ENCODE results near the gene PARN. TPM values are rescaled to one million over a fixed set of nuclear protein-coding genes. Genes with fewer than 3 reads are reported as not detected.

The PARN gene
- total RNA-seq, 1 experiment from 2014 or later, result 37.7 TPM

DNA sequence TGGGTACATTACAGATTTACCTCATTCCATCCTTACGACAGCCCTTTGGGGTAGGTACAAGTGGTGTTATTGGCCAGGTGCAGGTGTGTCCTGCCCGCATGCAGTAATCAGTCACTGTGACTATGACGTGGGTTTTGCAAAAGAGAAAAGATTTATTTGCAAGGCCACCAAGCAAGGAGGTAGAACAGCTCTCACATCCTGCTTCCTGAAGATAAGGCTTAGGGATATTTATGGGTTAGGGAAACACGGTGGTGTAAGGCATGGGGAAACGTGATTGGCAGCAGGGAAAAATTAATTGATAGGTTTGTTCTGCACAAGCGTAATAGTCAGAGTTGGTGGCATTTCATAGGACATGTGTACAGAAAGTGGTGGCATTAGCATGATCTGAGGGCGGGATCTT lies 214.8 kb downstream of the PARN start:
- Mint-ChIP-seq H3K9me3 (peaks cover 18% of the 10 kb centered on the region), H3K27ac (no peak overlapping the region), H3K27me3 (ENCODE audit: low read depth) (no peaks in the 10 kb centered on the region; the same call in 1 of the 2 replicates), H3K4me1 (no peaks in the 10 kb centered on the region), H3K4me3 (no peak overlapping the region), H3K36me3 (peaks cover 14% of the 10 kb centered on the region; the same call in 1 of the 2 replicates)
- ChIA-PET POLR2A (no interaction called here), CTCF (interaction anchor here (0.6 kb wide), 1 partner anchor 13 kb away, joined by 3 read pairs; no protein-coding TSS in a partner anchor)
- no peak for ATAC-seq
- DNase-seq (ENCODE audit: low spot score), result no peak
- TF ChIP-seq ZSCAN18 (CRISPR knock-in tag; IDR thresholded peaks at IDR 0.05), result no peak
- no peak for TF ChIP-seq HMGA2 (CRISPR knock-in tag; IDR thresholded peaks at IDR 0.05)
- TF ChIP-seq KAT7 (CRISPR knock-in tag; IDR thresholded peaks at IDR 0.05; ENCODE audit: borderline replicate concordance), result no peak
- TF ChIP-seq CREM (CRISPR knock-in tag; IDR thresholded peaks at IDR 0.05), result no peak
- TF ChIP-seq, protein P1, sequence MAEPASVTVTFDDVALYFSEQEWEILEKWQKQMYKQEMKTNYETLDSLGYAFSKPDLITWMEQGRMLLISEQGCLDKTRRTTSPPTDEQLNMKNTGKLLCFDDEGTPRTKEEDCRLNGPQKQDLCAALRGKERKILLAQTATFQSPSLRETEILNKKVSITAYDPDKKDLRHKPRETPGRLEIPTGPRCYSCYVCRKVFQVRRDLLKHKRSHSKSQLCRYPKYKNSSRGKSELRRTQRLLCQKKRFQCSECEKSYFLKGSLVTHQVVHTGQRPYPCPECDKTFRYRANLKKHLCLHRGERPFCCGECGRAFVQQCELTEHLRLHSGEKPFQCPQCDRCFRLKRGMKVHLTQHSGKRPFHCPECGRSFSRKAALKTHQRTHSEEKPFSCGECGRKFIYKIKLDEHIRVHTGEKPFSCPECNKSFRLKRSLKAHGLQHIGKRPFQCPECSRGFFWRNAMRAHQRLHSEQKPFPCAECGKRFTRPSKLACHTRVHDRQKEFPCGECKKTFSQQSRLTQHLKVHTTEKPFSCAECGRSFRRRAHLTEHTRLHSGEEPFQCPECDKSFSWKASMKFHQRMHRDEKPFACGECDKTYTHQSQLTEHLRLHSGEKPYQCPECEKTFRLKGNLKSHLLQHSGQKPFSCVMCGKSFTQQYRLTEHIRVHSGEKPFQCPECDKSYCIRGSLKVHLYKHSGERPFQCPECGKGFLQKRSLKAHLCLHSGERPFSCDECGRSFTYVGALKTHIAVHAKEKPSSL (CRISPR knock-in tag; conservative IDR thresholded peaks at IDR 0.05), result no peak

GRCh38 chr16:14409563-14409962 lies 220.5 kb downstream of the PARN start:
- DNase-seq (ENCODE audit: low spot score) (no peak), ATAC-seq (no peak)
- H3K36me3 Mint-ChIP-seq, result no peaks in the 10 kb centered on the region
- peaks cover 4% of the 10 kb centered on the region for H3K4me1 Mint-ChIP-seq
- no peak for TF ChIP-seq CBFB (CRISPR knock-in tag; IDR thresholded peaks at IDR 0.05; ENCODE audit: low read depth)
- POLR2A ChIA-PET, result no interaction called here
- H3K27me3 Mint-ChIP-seq (ENCODE audit: low read depth), result no peaks in the 10 kb centered on the region
- H3K4me3 Mint-ChIP-seq, result no peak overlapping the region
- H3K9me3 Mint-ChIP-seq, result no peaks in the 10 kb centered on the region
- no peak overlapping the region for H3K27ac Mint-ChIP-seq
- CTCF ChIA-PET, result no interaction called here

GRCh38 chr16:14407786-14408399 lies 222.2 kb downstream of the PARN start:
- POLR2A ChIA-PET, result no interaction called here
- no peaks in the 10 kb centered on the region for H3K36me3 Mint-ChIP-seq
- no peak for ATAC-seq

More at GRCh38 chr16:14407786-14408399, 222.2 kb downstream of the PARN start:
- CTCF ChIA-PET, result no interaction called here
- H3K4me1 Mint-ChIP-seq, result peaks cover 4% of the 10 kb centered on the region
- no peak for TF ChIP-seq NFYB (CRISPR knock-in tag; conservative IDR thresholded peaks at IDR 0.05; ENCODE audit: low read depth)
- TF ChIP-seq MAX (CRISPR knock-in tag; IDR thresholded peaks at IDR 0.05), result no peak
- TF ChIP-seq ZNF317 (CRISPR knock-in tag; IDR thresholded peaks at IDR 0.05; ENCODE audit: borderline replicate concordance, low read depth), result no peak
- TF ChIP-seq E2F4 (CRISPR knock-in tag; IDR thresholded peaks at IDR 0.05; ENCODE audit: borderline replicate concordance, low read depth), result no peak
- TF ChIP-seq ATF2 (CRISPR knock-in tag; IDR thresholded peaks at IDR 0.05; ENCODE audit: borderline replicate concordance, low read depth), result no peak
- TF ChIP-seq PREB (CRISPR knock-in tag; IDR thresholded peaks at IDR 0.05; ENCODE audit: borderline replicate concordance), result no peak
- TF ChIP-seq JAZF1 (CRISPR knock-in tag; IDR thresholded peaks at IDR 0.05), result no peak
- TF ChIP-seq, protein P2, sequence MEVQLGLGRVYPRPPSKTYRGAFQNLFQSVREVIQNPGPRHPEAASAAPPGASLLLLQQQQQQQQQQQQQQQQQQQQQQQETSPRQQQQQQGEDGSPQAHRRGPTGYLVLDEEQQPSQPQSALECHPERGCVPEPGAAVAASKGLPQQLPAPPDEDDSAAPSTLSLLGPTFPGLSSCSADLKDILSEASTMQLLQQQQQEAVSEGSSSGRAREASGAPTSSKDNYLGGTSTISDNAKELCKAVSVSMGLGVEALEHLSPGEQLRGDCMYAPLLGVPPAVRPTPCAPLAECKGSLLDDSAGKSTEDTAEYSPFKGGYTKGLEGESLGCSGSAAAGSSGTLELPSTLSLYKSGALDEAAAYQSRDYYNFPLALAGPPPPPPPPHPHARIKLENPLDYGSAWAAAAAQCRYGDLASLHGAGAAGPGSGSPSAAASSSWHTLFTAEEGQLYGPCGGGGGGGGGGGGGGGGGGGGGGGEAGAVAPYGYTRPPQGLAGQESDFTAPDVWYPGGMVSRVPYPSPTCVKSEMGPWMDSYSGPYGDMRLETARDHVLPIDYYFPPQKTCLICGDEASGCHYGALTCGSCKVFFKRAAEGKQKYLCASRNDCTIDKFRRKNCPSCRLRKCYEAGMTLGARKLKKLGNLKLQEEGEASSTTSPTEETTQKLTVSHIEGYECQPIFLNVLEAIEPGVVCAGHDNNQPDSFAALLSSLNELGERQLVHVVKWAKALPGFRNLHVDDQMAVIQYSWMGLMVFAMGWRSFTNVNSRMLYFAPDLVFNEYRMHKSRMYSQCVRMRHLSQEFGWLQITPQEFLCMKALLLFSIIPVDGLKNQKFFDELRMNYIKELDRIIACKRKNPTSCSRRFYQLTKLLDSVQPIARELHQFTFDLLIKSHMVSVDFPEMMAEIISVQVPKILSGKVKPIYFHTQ (CRISPR knock-in tag; IDR thresholded peaks at IDR 0.05), result no peak
- no peak overlapping the region for H3K4me3 Mint-ChIP-seq
- no peaks in the 10 kb centered on the region for H3K9me3 Mint-ChIP-seq
- no peak for DNase-seq (ENCODE audit: low spot score)
- no peaks in the 10 kb centered on the region for H3K27me3 Mint-ChIP-seq (ENCODE audit: low read depth)
- no peak overlapping the region for H3K27ac Mint-ChIP-seq

Measured in WTC11 (cell line).